SK-N-SH treated with all-trans-retinoic acid at 6 μM for 48 hours (cell line): Measurements from ENCODE around the gene USP40.

ENCODE experiments used
- ATAC-seq: fragments of 200-7000 bp; cut with Tn5 transposase; 3 replicates; pipeline ENCODE4 v1.9.1; 2020; ENCODE audit warnings: mild to moderate bottlenecking, moderate library complexity
- ARNTL ChIP-seq: fragments of 450-650 bp; formaldehyde crosslinking; IDR thresholded peaks from 2 replicates; pipeline ENCODE4 v1.5.0; 2020; ENCODE audit warnings: low read depth, mild to moderate bottlenecking, moderate library complexity, borderline replicate concordance
- BACH2 ChIP-seq: fragments of 250-450 bp; sonication (Bioruptor Pico); IDR thresholded peaks from 2 replicates; pipeline ENCODE4 v1.9.0; 2021; ENCODE audit warnings: mild to moderate bottlenecking, borderline replicate concordance
- CREB5 ChIP-seq: fragments of 250-450 bp; sonication (Bioruptor Pico); IDR thresholded peaks from 2 replicates; pipeline ENCODE4 v1.5.1; 2020; ENCODE audit warnings: low read depth, mild to moderate bottlenecking, moderate library complexity
- CSDC2 ChIP-seq: fragments of 250-450 bp; sonication (Bioruptor Pico); IDR thresholded peaks from 2 replicates; pipeline ENCODE4 v1.5.0; 2020; ENCODE audit warnings: mild to moderate bottlenecking, moderate library complexity
- ESRRG ChIP-seq: fragments of 250-450 bp; sonication (Bioruptor Pico); IDR thresholded peaks from 2 replicates; pipeline ENCODE4 v1.6.1; 2021; ENCODE audit warnings: mild to moderate bottlenecking
- GLIS3 ChIP-seq: fragments of 250-450 bp; sonication (Bioruptor Pico); IDR thresholded peaks from 2 replicates; pipeline ENCODE4 v1.5.0; 2020; ENCODE audit warnings: mild to moderate bottlenecking, moderate library complexity
- ISL1 ChIP-seq: fragments of 250-450 bp; sonication (Bioruptor Pico); IDR thresholded peaks from 2 replicates; pipeline ENCODE4 v2.1.2; 2022; ENCODE audit warnings: mild to moderate bottlenecking, moderate library complexity
- OSR1 ChIP-seq: fragments of 250-450 bp; sonication (Bioruptor Pico); IDR thresholded peaks from 2 replicates; pipeline ENCODE4 v1.8.0; 2022; ENCODE audit warnings: moderate library complexity, mild to moderate bottlenecking, inconsistent platforms
- POU6F1 ChIP-seq: fragments of 250-450 bp; sonication (Bioruptor Pico); IDR thresholded peaks from 2 replicates; pipeline ENCODE4 v1.8.0; 2021; ENCODE audit warnings: low read depth, mild to moderate bottlenecking, moderate library complexity, borderline replicate concordance
- PPARA ChIP-seq: fragments of 250-450 bp; sonication (Bioruptor Pico); IDR thresholded peaks from 2 replicates; pipeline ENCODE4 v1.5.0; 2020; ENCODE audit warnings: mild to moderate bottlenecking, borderline replicate concordance
- RARB ChIP-seq: fragments of 250-450 bp; sonication (Bioruptor Pico); IDR thresholded peaks from 2 replicates; pipeline ENCODE4 v1.8.0; 2021; ENCODE audit warnings: mild to moderate bottlenecking, moderate library complexity
- SNAI2 ChIP-seq: fragments of 250-450 bp; sonication (Bioruptor Pico); IDR thresholded peaks from 2 replicates; pipeline ENCODE4 v1.5.0; 2020; ENCODE audit warnings: mild to moderate bottlenecking, moderate library complexity
- TCF4 ChIP-seq: fragments of 250-450 bp; sonication (Bioruptor Pico); IDR thresholded peaks from 2 replicates; pipeline ENCODE4 v1.8.0; 2021; ENCODE audit warnings: mild to moderate bottlenecking, moderate library complexity, borderline replicate concordance
- TOX ChIP-seq: fragments of 250-450 bp; sonication (Bioruptor Pico); IDR thresholded peaks from 2 replicates; pipeline ENCODE4 v1.8.0; 2021; ENCODE audit warnings: mild to moderate bottlenecking, moderate library complexity, borderline replicate concordance
- ZC3H10 ChIP-seq: fragments of 250-450 bp; sonication (Bioruptor Pico); IDR thresholded peaks from 2 replicates; pipeline ENCODE4 v1.5.1; 2021; ENCODE audit warnings: mild to moderate bottlenecking, moderate library complexity
- ZFP3 ChIP-seq: fragments of 250-450 bp; sonication (Bioruptor Pico); IDR thresholded peaks from 2 replicates; pipeline ENCODE4 v1.5.0; 2020; ENCODE audit warnings: mild to moderate bottlenecking, moderate library complexity
- ZFP30 ChIP-seq: fragments of 450-650 bp; formaldehyde crosslinking; IDR thresholded peaks from 2 replicates; pipeline ENCODE4 v1.5.0; 2022; ENCODE audit warnings: mild to moderate bottlenecking, moderate library complexity
- ZNF565 ChIP-seq: fragments of 450-650 bp; formaldehyde crosslinking; conservative IDR thresholded peaks from 2 replicates; pipeline ENCODE4 v1.5.0; 2020; ENCODE audit warnings: low read depth, mild to moderate bottlenecking, moderate library complexity
- ZNF8 ChIP-seq: fragments of 450-650 bp; formaldehyde crosslinking; IDR thresholded peaks from 2 replicates; pipeline ENCODE4 v1.5.0; 2020; ENCODE audit warnings: mild to moderate bottlenecking, moderate library complexity
- TF ChIP-seq, protein P1 (sequence below): fragments of 250-450 bp; sonication (Bioruptor Pico); IDR thresholded peaks from 2 replicates; pipeline ENCODE4 v1.8.0; 2020; ENCODE audit warnings: mild to moderate bottlenecking, moderate library complexity, borderline replicate concordance

Gene USP40

DNA sequence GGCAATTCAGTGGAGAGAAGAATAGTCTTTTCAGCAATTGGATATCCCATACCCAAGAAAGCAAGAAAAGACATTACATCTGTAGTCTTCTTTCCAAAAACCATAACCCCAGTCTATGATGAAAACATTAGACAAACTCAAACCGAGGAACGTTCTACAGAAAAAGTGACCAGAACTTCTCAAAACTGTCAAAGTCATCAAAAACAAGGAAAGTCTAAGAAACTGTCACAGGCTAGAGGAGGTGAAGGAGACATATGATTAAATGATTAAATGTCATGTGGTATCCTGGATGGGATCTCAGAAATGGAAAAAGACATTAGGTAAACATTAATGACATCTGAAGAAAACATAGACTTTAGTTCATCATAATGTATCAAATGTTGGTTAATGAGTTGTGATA is 4.9 kb upstream of the USP40 start:
- no peak for ATAC-seq
- TF ChIP-seq ZNF8 (no peak), ZFP3 (CRISPR knock-in tag) (no peak), TCF4 (CRISPR knock-in tag) (no peak), POU6F1 (CRISPR knock-in tag) (no peak), OSR1 (CRISPR knock-in tag) (no peak), CREB5 (CRISPR knock-in tag) (no peak), RARB (CRISPR knock-in tag) (no peak), ZC3H10 (no peak), ISL1 (CRISPR knock-in tag) (no peak), SNAI2 (CRISPR knock-in tag) (no peak), ZFP30 (CRISPR knock-in tag) (no peak), BACH2 (CRISPR knock-in tag) (no peak), TOX (CRISPR knock-in tag) (no peak), ARNTL (CRISPR knock-in tag) (no peak)
- TF ChIP-seq, protein P1, sequence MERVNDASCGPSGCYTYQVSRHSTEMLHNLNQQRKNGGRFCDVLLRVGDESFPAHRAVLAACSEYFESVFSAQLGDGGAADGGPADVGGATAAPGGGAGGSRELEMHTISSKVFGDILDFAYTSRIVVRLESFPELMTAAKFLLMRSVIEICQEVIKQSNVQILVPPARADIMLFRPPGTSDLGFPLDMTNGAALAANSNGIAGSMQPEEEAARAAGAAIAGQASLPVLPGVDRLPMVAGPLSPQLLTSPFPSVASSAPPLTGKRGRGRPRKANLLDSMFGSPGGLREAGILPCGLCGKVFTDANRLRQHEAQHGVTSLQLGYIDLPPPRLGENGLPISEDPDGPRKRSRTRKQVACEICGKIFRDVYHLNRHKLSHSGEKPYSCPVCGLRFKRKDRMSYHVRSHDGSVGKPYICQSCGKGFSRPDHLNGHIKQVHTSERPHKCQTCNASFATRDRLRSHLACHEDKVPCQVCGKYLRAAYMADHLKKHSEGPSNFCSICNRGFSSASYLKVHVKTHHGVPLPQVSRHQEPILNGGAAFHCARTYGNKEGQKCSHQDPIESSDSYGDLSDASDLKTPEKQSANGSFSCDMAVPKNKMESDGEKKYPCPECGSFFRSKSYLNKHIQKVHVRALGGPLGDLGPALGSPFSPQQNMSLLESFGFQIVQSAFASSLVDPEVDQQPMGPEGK (CRISPR knock-in tag): no peak
- TF ChIP-seq, all 23 proteins: peak for 0

DNA sequence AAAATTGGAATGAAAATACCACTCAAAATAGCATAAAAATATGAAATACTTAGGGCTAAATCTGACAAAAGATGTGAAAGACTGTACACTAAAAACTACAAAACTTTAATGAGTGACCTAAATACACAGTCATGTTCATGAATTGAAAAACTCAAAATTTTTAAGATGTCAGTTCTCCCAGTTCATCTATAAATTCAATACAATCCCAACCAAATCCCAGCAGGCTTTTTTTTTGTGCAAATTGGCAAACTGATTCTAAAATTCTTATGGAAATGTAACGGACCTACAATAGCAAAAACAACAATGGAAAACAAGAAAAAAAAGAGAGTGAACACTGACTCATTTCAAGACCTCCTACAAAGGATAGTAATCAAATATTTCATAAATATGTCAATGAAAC is 4.4 kb upstream of the USP40 start:
- ATAC-seq: no peak
- TF ChIP-seq CSDC2 (CRISPR knock-in tag) (no peak), ESRRG (CRISPR knock-in tag) (no peak), ZNF8 (no peak), CREB5 (CRISPR knock-in tag) (no peak), TOX (CRISPR knock-in tag) (no peak)
- TF ChIP-seq, all 23 proteins: peak for 0

- TF ChIP-seq PPARA (CRISPR knock-in tag): no peak
- TF ChIP-seq RARB (CRISPR knock-in tag): no peak
- ATAC-seq: no peak; the same call in 2 of the 3 replicates
Measured at GRCh38 chr2:233565685-233566140, 869 bp downstream of the USP40 start.

- ATAC-seq: no peak
- TF ChIP-seq, protein P1 (CRISPR knock-in tag): no peak
- TF ChIP-seq ZC3H10: no peak
- no peak for TF ChIP-seq RARB (CRISPR knock-in tag)
- no peak for TF ChIP-seq BACH2 (CRISPR knock-in tag)
- no peak for TF ChIP-seq ZNF8
- TF ChIP-seq TOX (CRISPR knock-in tag): no peak
- no peak for TF ChIP-seq GLIS3 (CRISPR knock-in tag)
- no peak for TF ChIP-seq CSDC2 (CRISPR knock-in tag)
- no peak for TF ChIP-seq CREB5 (CRISPR knock-in tag)
- TF ChIP-seq ZFP3 (CRISPR knock-in tag): no peak
- no peak for TF ChIP-seq ZNF565
- TF ChIP-seq POU6F1 (CRISPR knock-in tag): no peak
- no peak for TF ChIP-seq SNAI2 (CRISPR knock-in tag)
- TF ChIP-seq ARNTL (CRISPR knock-in tag): no peak
- TF ChIP-seq, all 23 proteins: peak for 0
Measured at GRCh38 chr2:233563663-233564430, 2.7 kb downstream of the USP40 start.
